ENCODE measurements around the gene ST6GALNAC3. TPM values are rescaled to one million over a fixed set of nuclear protein-coding genes. Genes with fewer than 3 reads are reported as not detected.

ST6GALNAC3 gene
- total RNA-seq, 4 donors from 2014 or later, result 2.8 to 3.5 (median 3.4) TPM

DNA sequence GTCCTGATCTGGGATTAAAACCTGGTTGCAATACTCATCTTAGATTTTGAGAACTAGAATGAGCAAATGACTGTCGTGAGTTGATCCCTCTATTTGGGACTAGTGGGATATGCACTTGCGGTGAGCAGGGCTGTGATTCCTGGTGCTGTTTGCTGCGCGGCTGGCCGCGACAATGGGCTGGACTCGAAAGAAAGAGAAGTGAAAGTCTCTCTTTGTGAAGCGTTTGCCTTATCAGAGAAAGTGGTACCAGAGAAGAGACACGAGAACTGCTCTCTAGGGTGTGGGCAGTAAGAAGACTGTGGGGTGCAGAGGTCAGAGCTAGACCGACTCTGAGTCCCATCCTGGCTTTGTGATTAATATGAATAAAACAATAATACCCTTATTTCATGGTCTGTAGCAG, 8.6 kb downstream of the ST6GALNAC3 start:
- peak in 2 of 3 donors; percentile 22 to 50 for DNase-seq

DNA sequence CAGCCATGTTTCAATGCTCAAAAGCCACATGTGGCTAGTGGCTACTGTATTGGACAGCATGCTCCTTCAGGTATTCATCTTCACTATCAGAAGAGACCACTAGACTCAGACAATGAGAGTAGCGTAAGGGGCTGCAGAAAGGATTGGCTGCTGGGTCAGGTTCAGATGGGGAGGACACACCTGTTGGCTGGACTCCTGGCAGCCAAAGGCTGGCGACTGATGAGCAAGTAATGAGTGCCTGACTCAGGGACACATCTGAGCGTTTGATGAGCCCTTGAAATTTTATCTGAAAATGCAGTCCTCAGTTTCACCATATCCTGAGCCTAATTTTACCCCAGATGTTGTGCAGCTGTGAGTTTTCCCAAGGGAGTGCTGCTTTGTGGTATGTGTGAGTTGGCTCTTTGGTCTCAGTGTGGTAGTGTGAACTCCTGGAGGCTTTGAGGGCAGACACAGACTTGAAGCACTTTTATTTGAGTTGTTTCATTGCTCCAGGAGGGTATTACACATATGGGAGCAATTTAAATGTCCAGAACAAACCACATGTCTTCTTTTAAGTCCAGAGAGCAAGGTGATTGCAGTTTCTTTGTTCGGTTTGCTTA, 9.6 kb downstream of the ST6GALNAC3 start:
- no peak for DNase-seq
- TF ChIP-seq, protein P1, sequence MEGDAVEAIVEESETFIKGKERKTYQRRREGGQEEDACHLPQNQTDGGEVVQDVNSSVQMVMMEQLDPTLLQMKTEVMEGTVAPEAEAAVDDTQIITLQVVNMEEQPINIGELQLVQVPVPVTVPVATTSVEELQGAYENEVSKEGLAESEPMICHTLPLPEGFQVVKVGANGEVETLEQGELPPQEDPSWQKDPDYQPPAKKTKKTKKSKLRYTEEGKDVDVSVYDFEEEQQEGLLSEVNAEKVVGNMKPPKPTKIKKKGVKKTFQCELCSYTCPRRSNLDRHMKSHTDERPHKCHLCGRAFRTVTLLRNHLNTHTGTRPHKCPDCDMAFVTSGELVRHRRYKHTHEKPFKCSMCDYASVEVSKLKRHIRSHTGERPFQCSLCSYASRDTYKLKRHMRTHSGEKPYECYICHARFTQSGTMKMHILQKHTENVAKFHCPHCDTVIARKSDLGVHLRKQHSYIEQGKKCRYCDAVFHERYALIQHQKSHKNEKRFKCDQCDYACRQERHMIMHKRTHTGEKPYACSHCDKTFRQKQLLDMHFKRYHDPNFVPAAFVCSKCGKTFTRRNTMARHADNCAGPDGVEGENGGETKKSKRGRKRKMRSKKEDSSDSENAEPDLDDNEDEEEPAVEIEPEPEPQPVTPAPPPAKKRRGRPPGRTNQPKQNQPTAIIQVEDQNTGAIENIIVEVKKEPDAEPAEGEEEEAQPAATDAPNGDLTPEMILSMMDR (IDR thresholded peaks at IDR 0.05), result no peak
- no peak for TF ChIP-seq POLR2A (IDR thresholded peaks at IDR 0.05)
- no peaks in the 10 kb centered on the region for H3K36me3 ChIP-seq
- no peak overlapping the region for H3K4me3 ChIP-seq
- no peaks in the 10 kb centered on the region for H3K27me3 ChIP-seq
- H3K9me3 ChIP-seq, result no peaks in the 10 kb centered on the region
- no peaks in the 10 kb centered on the region for H3K4me1 ChIP-seq
- H3K27ac ChIP-seq, result no peak overlapping the region

More for the DNA sequence above, 8.6 kb downstream of the ST6GALNAC3 start:
- H3K9me3 ChIP-seq, result no peaks in the 10 kb centered on the region
- H3K36me3 ChIP-seq, result no peaks in the 10 kb centered on the region
- no peak overlapping the region for H3K4me3 ChIP-seq
- H3K4me1 ChIP-seq, result no peaks in the 10 kb centered on the region
- H3K27ac ChIP-seq, result no peak overlapping the region
- no peak for TF ChIP-seq POLR2A (IDR thresholded peaks at IDR 0.05)
- TF ChIP-seq, protein P1 (IDR thresholded peaks at IDR 0.05), result no peak
- H3K27me3 ChIP-seq, result no peaks in the 10 kb centered on the region

DNA sequence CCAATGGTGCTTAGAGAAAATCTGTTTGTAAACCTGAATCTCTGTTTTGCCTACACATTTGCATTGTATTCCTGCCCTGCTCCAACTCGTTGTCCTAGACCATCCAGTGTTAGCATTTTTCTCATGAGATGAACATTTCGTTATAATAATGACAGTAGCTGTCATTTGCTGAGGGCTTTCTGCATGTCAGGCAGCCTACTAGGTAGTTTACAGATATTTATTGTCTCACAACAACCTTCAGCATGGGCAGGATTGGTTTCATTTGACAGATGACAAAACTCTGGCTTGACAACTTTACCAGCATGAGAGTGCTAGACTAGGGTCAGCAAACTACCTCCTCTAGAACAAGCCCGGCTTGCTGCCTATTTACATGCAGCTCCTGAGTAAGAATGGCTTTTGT, 10.1 kb downstream of the ST6GALNAC3 start:
- TF ChIP-seq, protein P1 (IDR thresholded peaks at IDR 0.05), result no peak
- TF ChIP-seq POLR2A (IDR thresholded peaks at IDR 0.05), result no peak
- H3K4me1 ChIP-seq, result no peaks in the 10 kb centered on the region
- no peaks in the 10 kb centered on the region for H3K27me3 ChIP-seq
- DNase-seq, result no peak
- H3K9me3 ChIP-seq, result no peaks in the 10 kb centered on the region
- H3K27ac ChIP-seq, result no peak overlapping the region
- H3K36me3 ChIP-seq, result no peaks in the 10 kb centered on the region
- no peak overlapping the region for H3K4me3 ChIP-seq

DNA sequence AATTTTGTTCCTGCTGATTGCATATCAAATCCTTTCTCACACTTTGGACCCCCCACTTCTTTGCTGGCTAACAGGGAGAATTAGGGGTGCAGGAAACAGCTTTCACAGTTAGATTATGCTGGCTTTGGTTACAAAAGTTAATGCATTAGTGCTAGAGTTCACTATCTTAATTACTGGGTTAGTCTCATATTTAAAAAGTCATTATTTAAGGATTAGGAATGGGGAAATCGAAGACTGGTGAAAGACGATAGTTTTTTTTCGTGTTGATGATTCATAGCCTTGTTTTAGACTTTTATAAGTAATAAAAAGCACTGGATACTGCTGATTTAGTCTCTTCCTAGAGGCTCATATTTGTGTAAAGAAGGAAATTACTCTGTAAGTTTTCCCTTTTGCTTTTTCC, 11.6 kb downstream of the ST6GALNAC3 start:
- Histone ChIP-seq H3K36me3 (no peaks in the 10 kb centered on the region), H3K9me3 (no peaks in the 10 kb centered on the region), H3K27ac (no peak overlapping the region), H3K27me3 (no peaks in the 10 kb centered on the region), H3K4me1 (no peaks in the 10 kb centered on the region), H3K4me3 (no peak overlapping the region)
- TF ChIP-seq, protein P1 (IDR thresholded peaks at IDR 0.05), result no peak
- TF ChIP-seq POLR2A (IDR thresholded peaks at IDR 0.05), result no peak
- no peak for DNase-seq

DNA sequence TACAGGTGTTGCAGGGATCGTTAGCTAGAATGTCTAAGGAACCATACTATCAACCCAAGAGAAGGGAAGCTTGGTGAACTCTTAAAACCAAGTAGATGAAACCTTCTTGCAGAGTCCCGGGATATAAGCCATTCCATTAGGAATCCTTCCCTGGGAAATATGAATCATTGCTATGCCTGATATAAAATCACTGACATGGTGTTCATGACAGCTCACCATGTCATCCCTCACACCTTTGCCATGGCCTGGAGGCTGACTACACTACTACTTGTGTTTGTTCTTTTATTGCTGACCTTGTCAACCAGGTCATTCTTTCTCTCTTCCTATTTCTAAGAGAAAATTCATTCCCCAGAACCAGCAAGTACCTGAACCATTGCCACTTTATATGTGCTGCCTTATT, 12.1 kb downstream of the ST6GALNAC3 start:
- Histone ChIP-seq H3K27me3 (no peaks in the 10 kb centered on the region), H3K27ac (no peak overlapping the region)
- TF ChIP-seq POLR2A (IDR thresholded peaks at IDR 0.05), result no peak
- TF ChIP-seq, protein P1 (IDR thresholded peaks at IDR 0.05), result no peak

More for the DNA sequence above, 12.1 kb downstream of the ST6GALNAC3 start:
- Histone ChIP-seq H3K4me3 (no peak overlapping the region), H3K4me1 (no peaks in the 10 kb centered on the region), H3K9me3 (no peaks in the 10 kb centered on the region), H3K36me3 (no peaks in the 10 kb centered on the region)
- DNase-seq, result no peak
